Measurements from ENCODE around the gene RAMAC.
"Not testable (repeated sequence)": the region's sequence is repeated elsewhere in the genome, so short reads cannot be mapped to it uniquely, and the experiment has no call there.

The RAMAC gene

DNA sequence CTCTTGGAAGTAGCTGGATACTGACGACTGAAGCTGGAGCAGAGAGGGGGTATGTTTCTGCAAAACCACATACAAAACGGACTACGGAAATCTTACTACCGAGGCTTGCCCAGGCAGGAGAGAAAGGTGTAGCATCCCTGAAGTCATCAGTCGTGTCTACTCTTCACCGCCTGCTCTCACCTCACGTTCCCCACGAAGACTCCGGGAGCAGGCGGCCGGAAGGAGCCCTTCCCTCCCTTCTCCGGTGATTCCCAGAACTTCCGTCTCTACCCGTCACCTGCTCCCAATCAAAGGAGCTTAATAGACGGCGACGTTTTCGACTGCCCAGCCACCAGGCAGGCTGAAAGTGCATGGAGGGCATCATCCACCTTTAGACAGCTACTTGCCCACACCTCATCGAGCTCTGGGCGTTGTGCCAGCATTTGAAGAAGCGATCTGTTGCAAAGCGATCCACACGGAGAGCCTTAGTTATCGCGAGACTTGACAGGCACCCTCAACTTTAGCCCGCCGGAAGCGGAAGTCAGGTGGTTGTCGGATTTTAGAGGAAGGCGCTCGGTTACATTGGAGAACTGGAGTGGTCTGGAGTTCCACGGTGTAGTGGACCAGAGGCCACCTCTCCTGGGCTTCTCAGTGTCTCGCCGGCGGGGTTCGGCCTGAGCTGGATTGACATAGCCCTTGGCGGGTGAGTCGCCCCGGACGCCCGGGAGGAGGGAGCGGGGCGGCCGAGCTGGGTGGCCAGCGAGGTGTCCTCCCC, at the start of gene RAMAC:
TSS of gene RAMAC (plus strand) at position 523 of the 754 bp plus-strand sequence. CDS start 2,809 bp downstream, outside the sequence.
- H3K4me3 ChIP-seq (ENCODE audit: low read depth, low read length): peak within 1 kb of the TSS; percentile 99
- DNase-seq (ENCODE audit: low read depth): peak; percentile 83

GRCh38 chr15:82936966-82937711, 48.9 kb upstream of the RAMAC start:
- no peak overlapping the region for H3K4me3 ChIP-seq (ENCODE audit: low read depth, low read length)
- DNase-seq (ENCODE audit: low read depth): peak; percentile 13

DNA sequence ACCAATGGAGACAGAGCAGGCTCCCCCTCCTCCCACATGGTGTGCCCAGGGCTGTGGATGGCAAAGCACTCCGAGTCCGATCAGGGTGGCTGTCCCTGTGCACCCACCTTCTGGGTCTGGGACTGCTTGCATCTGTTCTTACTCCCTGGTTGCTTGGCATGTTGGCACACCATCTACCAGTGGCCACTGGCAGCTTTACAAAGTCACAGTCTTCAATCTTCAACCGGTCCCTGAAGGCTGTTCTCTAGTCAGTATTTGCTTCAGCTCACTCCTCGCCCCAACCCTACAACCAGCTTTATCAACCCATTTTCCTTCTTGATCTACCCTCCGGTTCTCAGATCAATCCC, 48.3 kb upstream of the RAMAC start:
- DNase-seq (ENCODE audit: low read depth): no peak
- no peak overlapping the region for H3K4me3 ChIP-seq (ENCODE audit: low read depth, low read length)

DNA sequence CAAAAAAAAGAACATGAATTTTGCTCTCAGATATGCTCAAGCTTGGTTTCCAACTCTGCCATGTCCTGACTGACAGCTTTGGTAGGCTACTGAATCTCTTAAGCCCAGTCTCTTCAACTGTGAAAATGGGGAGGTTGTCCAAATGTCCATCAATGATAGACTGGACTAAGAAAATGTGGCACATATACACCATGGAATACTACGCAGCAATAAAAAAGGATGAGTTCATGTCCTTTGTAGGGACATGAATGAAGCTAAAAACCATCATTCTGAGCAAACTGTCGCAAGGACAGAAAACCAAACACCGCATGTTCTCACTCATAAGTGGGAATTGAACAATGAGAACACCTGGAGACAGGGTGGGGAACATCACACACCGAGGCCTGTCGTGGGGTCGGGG, 46.3 kb upstream of the RAMAC start:
- DNase-seq (ENCODE audit: low read depth); H3K4me3 ChIP-seq (ENCODE audit: low read depth, low read length): not testable (repeated sequence)

DNA sequence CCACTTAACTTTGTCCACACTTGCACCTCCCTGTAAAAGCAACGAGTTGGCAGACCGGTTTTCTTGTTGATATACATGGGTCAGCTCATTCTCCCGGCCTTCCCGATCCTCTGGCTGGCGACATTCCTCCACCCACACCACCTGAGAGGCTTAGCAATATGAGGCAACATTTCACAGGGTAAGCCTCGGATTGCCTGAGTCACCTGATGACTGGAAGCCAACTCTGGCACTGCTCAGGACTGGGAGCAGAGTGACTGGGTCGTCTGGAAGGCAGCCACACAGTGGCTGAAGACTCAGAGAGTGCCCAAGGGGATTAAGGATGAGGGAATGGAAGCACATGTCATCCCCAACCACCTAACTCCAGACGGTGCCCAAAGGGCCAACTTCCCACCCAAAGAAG, 43.3 kb upstream of the RAMAC start:
- DNase-seq (ENCODE audit: low read depth): no peak
- H3K4me3 ChIP-seq (ENCODE audit: low read depth, low read length): no peak overlapping the region

GRCh38 chr15:82943176-82943575, 42.8 kb upstream of the RAMAC start:
- no peak for DNase-seq (ENCODE audit: low read depth)
- H3K4me3 ChIP-seq (ENCODE audit: low read depth, low read length): no peak overlapping the region

- DNase-seq (ENCODE audit: low read depth): no peak
- H3K4me3 ChIP-seq (ENCODE audit: low read depth, low read length): no peak overlapping the region
Measured at GRCh38 chr15:82944056-82944455, 42.0 kb upstream of the RAMAC start.

DNA sequence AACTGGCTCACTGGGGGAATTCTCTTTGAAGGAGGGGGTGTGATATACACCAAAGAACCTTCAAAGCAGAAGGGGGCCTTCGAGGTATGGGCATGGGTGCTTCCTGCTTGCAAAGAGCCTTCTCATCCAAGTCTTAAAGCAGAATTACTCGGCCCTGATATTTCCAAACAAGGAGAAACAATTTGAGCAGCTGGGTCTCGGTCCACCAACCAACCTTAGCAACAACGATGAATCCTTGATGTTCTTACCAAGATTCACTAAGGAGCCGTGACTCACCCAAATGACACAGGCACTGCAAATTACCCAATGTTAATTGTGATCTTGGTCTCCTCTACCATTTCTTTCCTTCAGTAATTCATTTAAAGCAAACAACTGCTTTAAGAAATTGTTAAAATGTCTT, 41.2 kb upstream of the RAMAC start:
- DNase-seq (ENCODE audit: low read depth): no peak
- no peak overlapping the region for H3K4me3 ChIP-seq (ENCODE audit: low read depth, low read length)

- no peak overlapping the region for H3K4me3 ChIP-seq (ENCODE audit: low read depth, low read length)
- DNase-seq (ENCODE audit: low read depth): no peak
Measured at GRCh38 chr15:82945326-82945725, 40.7 kb upstream of the RAMAC start.

- no peak for DNase-seq (ENCODE audit: low read depth)
Measured at GRCh38 chr15:82946155-82946701, 39.8 kb upstream of the RAMAC start.

DNA sequence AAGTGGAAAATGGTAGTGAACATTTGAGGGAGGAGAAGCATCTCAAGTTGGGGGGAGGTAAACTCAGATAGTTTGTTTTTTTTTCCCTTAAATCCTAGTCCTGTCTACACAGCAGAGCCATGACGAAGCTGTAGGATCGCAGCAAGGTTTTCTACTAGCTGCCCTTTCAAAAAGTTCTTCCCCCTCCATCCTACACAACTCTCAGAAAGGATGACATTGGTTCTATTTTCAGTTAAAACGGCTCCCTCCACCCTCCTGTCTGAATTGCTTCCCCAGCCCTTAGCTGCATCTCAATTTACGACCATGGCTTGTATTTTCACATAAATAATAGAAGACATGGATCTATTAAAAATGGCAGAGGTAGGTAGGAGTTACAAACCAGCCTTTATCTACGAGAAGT, 35.7 kb upstream of the RAMAC start:
- no peak for DNase-seq (ENCODE audit: low read depth)
- no peak overlapping the region for H3K4me3 ChIP-seq (ENCODE audit: low read depth, low read length)

More at GRCh38 chr15:82946155-82946701, 39.8 kb upstream of the RAMAC start:
- no peak overlapping the region for H3K4me3 ChIP-seq (ENCODE audit: low read depth, low read length)

DNA sequence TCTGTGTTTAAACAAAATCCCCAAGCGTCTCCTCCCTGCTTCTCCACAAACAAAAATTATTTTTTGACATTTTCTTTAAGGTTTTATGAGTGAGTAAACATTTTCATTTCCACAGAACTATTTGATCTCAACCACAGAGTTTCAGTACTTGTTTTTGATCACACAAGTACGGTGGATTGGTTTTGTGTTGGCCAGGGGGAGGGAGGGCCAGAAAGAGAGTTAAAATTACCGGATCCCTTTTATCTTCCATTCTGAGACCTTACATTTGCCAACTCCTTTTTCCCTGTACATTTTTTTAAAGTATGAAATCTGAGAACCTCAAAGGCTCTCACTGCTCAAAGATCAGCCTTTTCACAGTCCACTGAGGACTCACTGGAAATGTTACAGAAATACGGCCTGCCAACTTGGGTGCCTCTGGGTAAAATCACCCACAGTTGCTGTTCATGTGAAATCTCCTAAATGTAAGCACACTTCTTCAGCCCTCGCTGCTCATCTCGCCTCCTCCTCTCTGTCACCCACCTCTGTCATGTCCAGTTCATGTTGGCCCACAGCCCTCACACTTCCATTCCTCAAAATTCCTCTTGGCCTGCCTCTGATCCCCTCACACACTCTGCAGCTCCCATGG, 35.2 kb upstream of the RAMAC start:
- no peak overlapping the region for H3K4me3 ChIP-seq (ENCODE audit: low read depth, low read length)
- DNase-seq (ENCODE audit: low read depth): no peak

DNA sequence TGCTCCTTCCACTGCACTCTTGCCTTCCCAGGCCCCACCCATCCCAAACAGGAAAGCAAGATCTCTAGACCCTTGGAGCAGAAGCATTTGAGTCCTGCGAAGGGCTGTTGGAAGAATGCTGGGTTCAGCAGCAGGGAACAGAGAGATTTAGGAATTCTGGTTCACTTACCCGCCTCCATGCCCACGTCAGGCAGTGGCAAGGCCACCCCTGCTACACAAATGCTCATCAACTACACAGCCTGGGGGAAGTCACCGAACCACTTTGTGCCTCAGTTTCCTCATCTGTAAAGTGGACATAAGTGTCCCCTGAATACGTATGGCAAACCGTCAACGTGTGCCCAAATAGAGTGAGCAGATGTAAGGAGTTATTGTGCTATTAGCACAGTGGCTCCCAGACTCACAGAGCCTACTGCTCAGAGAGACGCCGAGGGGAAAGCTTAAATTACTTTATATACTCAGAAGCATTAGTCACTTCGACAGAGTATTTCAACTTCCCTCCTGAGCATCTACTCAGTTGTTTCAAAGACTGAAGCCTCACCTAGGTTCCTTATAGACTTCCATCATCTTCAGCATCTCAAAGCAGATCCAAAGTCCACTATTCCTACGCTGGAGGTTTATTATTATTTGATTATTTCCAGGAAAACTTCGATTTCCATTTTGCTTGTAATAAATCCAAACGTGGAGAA, 34.4 kb upstream of the RAMAC start:
- no peak for DNase-seq (ENCODE audit: low read depth)
- H3K4me3 ChIP-seq (ENCODE audit: low read depth, low read length): peak overlapping the region; percentile 54

DNA sequence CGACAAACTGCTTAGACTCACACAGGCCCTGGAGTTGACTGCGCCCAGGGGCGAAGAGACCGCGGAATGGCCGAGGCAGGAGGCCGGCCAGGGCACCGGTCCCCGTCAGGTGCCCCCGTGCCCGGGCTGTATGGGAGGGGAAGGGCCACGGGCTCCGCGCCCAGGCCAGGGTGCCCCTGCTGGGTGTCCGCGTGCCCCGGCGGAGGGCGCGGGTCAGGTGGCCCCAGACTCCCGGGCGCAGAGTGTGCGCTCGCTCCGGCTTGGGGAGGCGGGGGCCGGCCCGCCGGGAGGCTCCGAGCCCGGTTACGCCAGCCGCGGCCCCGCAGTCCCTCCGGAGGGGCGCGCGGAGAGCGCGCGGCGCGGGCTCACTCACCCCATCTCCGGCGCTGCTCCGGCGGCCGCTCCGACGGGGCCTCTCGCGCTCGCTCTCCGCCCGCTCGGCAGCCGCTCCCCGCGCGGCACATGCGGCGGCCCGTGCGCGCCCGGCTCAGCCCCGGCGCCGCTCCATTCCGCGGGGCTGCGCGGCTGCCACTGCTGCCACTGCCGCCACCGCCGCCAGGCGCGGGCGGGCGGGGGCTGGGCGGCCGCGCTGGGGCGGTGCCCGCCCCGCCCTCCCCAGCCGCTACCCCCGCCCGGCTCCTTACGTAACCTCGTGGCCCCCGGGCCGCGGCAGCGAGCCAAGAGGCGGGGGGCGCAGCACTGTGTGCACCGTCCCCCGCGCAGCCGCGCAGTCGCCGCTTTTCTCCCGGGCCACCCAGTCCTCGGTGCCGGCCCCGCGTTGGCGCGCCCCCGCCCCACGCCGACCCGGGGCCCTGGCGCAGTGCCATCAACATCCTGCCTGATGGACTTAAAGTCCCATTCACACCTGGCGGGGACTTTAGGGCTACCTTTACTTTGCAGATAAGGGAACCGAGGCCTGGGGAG, 33.6 kb upstream of the RAMAC start, which contains the start of gene HOMER2:
TSS of gene HOMER2 (minus strand) at position 563 of the 924 bp plus-strand sequence. CDS start at position 378, 185 bp downstream.
- H3K4me3 ChIP-seq (ENCODE audit: low read depth, low read length): peak within 1 kb of the TSS; percentile 54
- no peak for DNase-seq (ENCODE audit: low read depth)

DNA sequence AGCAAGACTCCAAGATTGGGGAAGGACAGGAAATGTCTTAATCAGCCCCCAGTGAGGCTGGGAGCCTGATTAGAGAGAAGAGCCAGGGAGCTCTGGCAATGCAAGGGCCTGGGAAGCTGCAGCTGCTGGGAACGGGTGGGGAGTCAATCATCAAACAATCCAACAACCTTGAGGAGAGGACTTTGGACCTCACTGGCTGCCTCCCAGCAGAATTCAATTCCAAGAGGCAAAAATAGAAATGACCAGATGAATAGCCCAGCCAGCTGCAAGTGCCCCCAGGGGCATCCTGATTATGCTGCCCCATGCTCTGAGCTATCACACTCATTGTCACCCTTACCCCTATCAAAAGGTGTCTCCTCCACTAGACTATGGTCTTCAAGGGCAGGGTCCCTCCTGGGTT, 27.4 kb upstream of the RAMAC start:
- DNase-seq (ENCODE audit: low read depth): no peak
- H3K4me3 ChIP-seq (ENCODE audit: low read depth, low read length): no peak overlapping the region

DNA sequence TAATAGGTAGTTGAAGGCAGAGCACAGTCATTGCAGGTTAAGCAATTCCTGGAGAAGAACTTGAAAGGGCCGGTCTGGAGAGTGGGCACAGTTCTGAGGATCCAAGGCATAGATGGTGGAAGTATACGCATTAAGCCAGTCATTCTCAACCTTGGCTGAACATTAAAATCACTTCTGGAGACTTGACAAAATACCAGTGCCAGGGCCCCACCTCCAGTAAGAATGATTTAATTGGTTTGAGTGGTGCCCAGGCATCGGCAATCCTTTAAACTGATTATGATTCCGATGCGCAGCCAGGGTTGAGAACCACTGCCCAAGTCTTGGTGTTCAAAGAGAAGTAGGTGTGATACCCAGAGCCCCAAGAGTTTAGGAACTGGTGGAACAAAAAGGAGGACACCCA, 26.6 kb upstream of the RAMAC start:
- DNase-seq (ENCODE audit: low read depth): no peak
- H3K4me3 ChIP-seq (ENCODE audit: low read depth, low read length): no peak overlapping the region

DNA sequence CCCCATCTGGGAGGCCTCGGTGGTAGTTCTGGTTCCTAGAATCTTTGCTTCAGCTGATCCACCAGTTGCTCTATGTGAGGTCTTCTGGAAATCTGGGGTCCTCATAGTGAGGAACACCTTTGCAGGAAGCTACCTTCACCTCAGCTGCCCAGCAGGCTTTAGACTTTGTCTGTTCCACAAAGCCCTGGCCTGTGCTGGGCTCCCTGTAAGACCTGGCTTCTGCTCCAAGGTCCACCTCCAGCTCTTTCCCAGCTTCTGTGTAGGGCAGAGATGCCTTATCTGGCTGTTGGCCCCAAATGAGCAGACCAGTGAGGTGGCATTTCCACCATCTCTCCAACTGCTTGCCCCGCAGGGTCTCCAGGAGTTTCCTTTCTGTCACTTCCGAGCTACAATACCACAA, 25.2 kb upstream of the RAMAC start:
- no peak for DNase-seq (ENCODE audit: low read depth)
- H3K4me3 ChIP-seq (ENCODE audit: low read depth, low read length): no peak overlapping the region

- no peak overlapping the region for H3K4me3 ChIP-seq (ENCODE audit: low read depth, low read length)
- no peak for DNase-seq (ENCODE audit: low read depth)
Measured at GRCh38 chr15:82963471-82964341, 22.3 kb upstream of the RAMAC start.

Measured in skeletal muscle cell (primary cell).